GM18870 (cell line): Measurements from ENCODE around the gene TBC1D1.

Experiments used
- ATAC-seq: cut with Tn5 transposase; IDR thresholded peaks from one replicate; pipeline ENCODE4 v1.9.1; 2021; ENCODE audit warnings: moderate library complexity; ENCODE audit not compliant: unreplicated experiment

The TBC1D1 gene

GRCh38 chr4:38184404-38184803, 293.5 kb downstream of the TBC1D1 start:
- ATAC-seq = no peak

- ATAC-seq = no peak
Observed at GRCh38 chr4:38185406-38186144, 294.7 kb downstream of the TBC1D1 start.

- no peak for ATAC-seq
Observed at GRCh38 chr4:38188136-38188535, 297.3 kb downstream of the TBC1D1 start.

- ATAC-seq = no peak
Observed at GRCh38 chr4:38188631-38189101, 297.8 kb downstream of the TBC1D1 start.
